ENCODE results near the gene KCNN3. TPM values are rescaled to one million over a fixed set of nuclear protein-coding genes. Genes with fewer than 3 reads are reported as not detected.

Gene KCNN3
- total RNA-seq, 4 donors from 2014 or later, result 0.21 to 0.78 (median 0.26) TPM

DNA sequence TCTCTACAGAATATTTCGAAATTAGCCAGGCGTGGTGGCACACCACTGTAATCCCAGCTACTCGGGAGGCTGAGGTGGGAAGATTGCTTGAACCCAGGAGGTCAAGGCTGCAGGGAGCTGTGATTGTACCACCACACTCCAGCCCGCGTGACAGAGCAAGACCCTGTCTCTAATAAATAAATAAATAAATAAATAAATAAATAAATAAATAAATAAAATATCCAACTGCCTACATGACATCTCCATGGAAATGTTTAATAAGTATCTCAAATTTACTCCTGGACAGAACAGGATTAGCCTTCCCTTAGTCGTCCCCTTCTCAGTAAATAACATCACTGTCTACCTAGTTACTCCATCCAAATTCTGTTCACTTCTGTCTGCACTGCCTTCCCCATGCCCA is 29.0 kb upstream of the KCNN3 start:
- no peak overlapping the region for H3K4me3 ChIP-seq
- peaks cover 0 to 10% (median 0%) of the 10 kb centered on the region in 4 donors for H3K4me1 ChIP-seq
- H3K27ac ChIP-seq, result no peak overlapping the region
- H3K36me3 ChIP-seq, result no peaks in the 10 kb centered on the region
- no peaks in the 10 kb centered on the region for H3K27me3 ChIP-seq
- no peaks in the 10 kb centered on the region for H3K9me3 ChIP-seq
- DNase-seq (ENCODE audit: low spot score in 2 of 2), result no peak
- 92% methylated on average over 6 of the region's 6 CpGs for WGBS, 2 donors
- TF ChIP-seq, protein P1, sequence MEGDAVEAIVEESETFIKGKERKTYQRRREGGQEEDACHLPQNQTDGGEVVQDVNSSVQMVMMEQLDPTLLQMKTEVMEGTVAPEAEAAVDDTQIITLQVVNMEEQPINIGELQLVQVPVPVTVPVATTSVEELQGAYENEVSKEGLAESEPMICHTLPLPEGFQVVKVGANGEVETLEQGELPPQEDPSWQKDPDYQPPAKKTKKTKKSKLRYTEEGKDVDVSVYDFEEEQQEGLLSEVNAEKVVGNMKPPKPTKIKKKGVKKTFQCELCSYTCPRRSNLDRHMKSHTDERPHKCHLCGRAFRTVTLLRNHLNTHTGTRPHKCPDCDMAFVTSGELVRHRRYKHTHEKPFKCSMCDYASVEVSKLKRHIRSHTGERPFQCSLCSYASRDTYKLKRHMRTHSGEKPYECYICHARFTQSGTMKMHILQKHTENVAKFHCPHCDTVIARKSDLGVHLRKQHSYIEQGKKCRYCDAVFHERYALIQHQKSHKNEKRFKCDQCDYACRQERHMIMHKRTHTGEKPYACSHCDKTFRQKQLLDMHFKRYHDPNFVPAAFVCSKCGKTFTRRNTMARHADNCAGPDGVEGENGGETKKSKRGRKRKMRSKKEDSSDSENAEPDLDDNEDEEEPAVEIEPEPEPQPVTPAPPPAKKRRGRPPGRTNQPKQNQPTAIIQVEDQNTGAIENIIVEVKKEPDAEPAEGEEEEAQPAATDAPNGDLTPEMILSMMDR (IDR thresholded peaks at IDR 0.05), result no peak
- no peak for TF ChIP-seq EP300 (IDR thresholded peaks at IDR 0.05)
- no peak for TF ChIP-seq POLR2A (IDR thresholded peaks at IDR 0.05)

- TF ChIP-seq POLR2A (IDR thresholded peaks at IDR 0.05), result no peak
- TF ChIP-seq, protein P1 (IDR thresholded peaks at IDR 0.05), result no peak
- TF ChIP-seq EP300 (IDR thresholded peaks at IDR 0.05), result no peak
- no peak for DNase-seq (ENCODE audit: low spot score in 2 of 2)
- 59 to 72% methylated on average over 10 of the region's 10 CpGs for WGBS, 2 donors
- Histone ChIP-seq H3K27ac (no peak overlapping the region), H3K27me3 (no peaks in the 10 kb centered on the region), H3K4me1 (peaks cover 0 to 10% (median 0%) of the 10 kb centered on the region in 4 donors), H3K4me3 (no peak overlapping the region), H3K36me3 (no peaks in the 10 kb centered on the region), H3K9me3 (no peaks in the 10 kb centered on the region)
Measured at GRCh38 chr1:154896771-154897286, 26.7 kb upstream of the KCNN3 start.

DNA sequence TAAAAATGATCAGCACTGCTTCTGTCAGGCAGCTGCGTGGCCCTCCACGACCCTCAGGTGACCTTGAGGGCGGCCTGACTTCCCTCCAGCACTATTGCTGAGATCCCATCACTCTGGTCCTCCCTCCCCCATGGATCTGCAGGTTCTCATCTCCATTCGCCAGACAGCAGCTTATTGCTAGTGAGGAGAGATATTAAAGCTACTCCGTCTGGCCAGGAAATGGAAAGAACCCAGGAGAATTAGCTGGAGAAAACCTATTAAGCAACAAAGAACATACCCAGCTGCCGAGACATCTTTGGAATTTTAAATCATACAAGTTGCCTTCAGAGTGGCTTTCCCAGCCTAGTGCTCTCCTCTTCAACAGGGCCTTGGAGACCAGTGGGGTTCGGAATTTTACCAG is 25.7 kb upstream of the KCNN3 start:
- Histone ChIP-seq H3K27ac (peak overlapping the region in 1 of 4 donors; percentile 9), H3K36me3 (no peaks in the 10 kb centered on the region), H3K4me1 (peaks cover 0 to 10% (median 0%) of the 10 kb centered on the region in 4 donors), H3K9me3 (no peaks in the 10 kb centered on the region), H3K27me3 (no peaks in the 10 kb centered on the region), H3K4me3 (no peak overlapping the region)
- DNase-seq (ENCODE audit: low spot score in 2 of 2), result no peak
- TF ChIP-seq POLR2A (IDR thresholded peaks at IDR 0.05) (no peak), EP300 (IDR thresholded peaks at IDR 0.05) (no peak)
- TF ChIP-seq, protein P1 (IDR thresholded peaks at IDR 0.05), result no peak
- 42 to 50% methylated on average over 7 of the region's 7 CpGs for WGBS, 2 donors

DNA sequence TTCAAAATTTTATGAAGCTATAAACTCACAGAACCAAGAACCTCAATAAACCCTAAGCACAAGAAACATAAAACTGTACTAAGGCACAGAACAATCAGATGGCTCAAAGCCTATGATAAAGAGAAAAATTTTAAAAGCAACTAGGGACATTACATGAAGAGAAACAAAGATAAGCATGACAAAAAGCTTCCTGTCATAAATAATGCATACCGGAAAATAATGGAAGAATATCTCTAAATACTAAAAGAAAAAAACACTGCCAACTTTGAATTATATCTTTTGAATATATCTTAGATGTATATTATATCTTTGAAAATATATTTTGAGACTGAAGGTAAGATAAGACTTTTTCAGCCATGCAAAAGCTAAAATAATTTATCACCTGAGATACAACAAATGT is 21.4 kb upstream of the KCNN3 start:
- H3K27ac ChIP-seq, result no peak overlapping the region
- H3K4me1 ChIP-seq, result peaks cover 0 to 10% (median 0%) of the 10 kb centered on the region in 4 donors
- no peaks in the 10 kb centered on the region for H3K36me3 ChIP-seq
- H3K27me3 ChIP-seq, result no peaks in the 10 kb centered on the region
- no peak overlapping the region for H3K4me3 ChIP-seq
- H3K9me3 ChIP-seq, result no peaks in the 10 kb centered on the region
- DNase-seq (ENCODE audit: low spot score in 2 of 2), result no peak
- TF ChIP-seq, protein P1 (IDR thresholded peaks at IDR 0.05), result no peak
- TF ChIP-seq EP300 (IDR thresholded peaks at IDR 0.05), result no peak
- TF ChIP-seq POLR2A (IDR thresholded peaks at IDR 0.05), result no peak
- whole genome bisulfite sequencing, 2 donors, result 42 to 54% methylated on average over 1 of the region's 1 CpG

DNA sequence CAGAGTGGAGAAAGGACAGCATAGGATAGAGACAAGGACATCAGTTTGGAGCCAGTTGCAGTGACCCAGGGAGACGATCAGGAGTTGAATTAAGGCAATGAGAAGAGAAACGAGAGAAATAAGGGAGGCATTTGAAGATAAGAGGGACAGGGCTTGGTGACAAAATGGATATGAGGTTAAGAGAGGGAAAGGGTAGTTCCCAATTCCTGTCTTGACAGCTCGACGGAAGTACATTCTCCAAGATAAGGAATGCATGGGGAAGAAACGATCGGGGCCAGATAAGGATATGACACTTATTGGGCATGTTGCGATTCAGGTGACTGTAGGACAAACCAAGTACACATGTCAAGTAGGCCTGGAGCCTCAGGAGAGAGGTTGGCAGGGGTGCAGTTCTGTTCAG is 18.7 kb upstream of the KCNN3 start:
- Histone ChIP-seq H3K36me3 (no peaks in the 10 kb centered on the region), H3K9me3 (no peaks in the 10 kb centered on the region), H3K27me3 (no peaks in the 10 kb centered on the region), H3K4me1 (no peaks in the 10 kb centered on the region), H3K27ac (no peak overlapping the region), H3K4me3 (no peak overlapping the region)
- no peak for DNase-seq (ENCODE audit: low spot score in 2 of 2)
- 87 to 92% methylated on average over 7 of the region's 7 CpGs for WGBS, 2 donors
- TF ChIP-seq POLR2A (IDR thresholded peaks at IDR 0.05) (no peak), EP300 (IDR thresholded peaks at IDR 0.05) (no peak)
- TF ChIP-seq, protein P1 (IDR thresholded peaks at IDR 0.05), result no peak
